IMR-90 (cell line): ENCODE results near the gene SVEP1. TPM values are rescaled to one million over a fixed set of nuclear protein-coding genes. Genes with fewer than 3 reads are reported as not detected.

Source experiments
- ATAC-seq: fragments of 200-7000 bp; cut with Tn5 transposase; 2 replicates; pipeline ENCODE4 v1.9.1; 2020; ENCODE audit warnings: low read depth, mild to moderate bottlenecking, moderate library complexity
- BruUV-seq: library from RNA; stranded (reverse); fragments of 400-500 nt; replicated peaks from 2 replicates; lab custom pipeline; 2021; lab: Mats Ljungman, UMichigan
- CTCF ChIA-PET: fragments of 300-600 bp; formaldehyde crosslinking; extraction: SDS; loops from one replicate; lab custom pipeline; 2021; ENCODE audit warnings: antibody characterized with exemption; lab: Yijun Ruan, JAX
- POLR2A ChIA-PET: fragments of 300-600 bp; sonication (Branson Sonifier 250); formaldehyde crosslinking; loops from one replicate; lab custom pipeline; 2022; ENCODE audit warnings: antibody characterized with exemption; ENCODE audit not compliant: unreplicated experiment; lab: Charles Lee
- DNase-seq: peaks from one replicate; pipeline ENCODE4 v3.0.0; 2013
- H2AFZ ChIP-seq: replicated peaks from 2 replicates; pipeline ENCODE3; 2013; ENCODE audit warnings: low read length, mild to moderate bottlenecking; ENCODE audit not compliant: poor library complexity
- H2AK5ac ChIP-seq: 2 replicates; pipeline ENCODE4 v1.6.1; 2013; ENCODE audit warnings: low read depth, low read length, inconsistent platforms
- H2AK9ac ChIP-seq: replicated peaks from 2 replicates; pipeline ENCODE3; 2013; ENCODE audit warnings: mild to moderate bottlenecking, low read depth, low read length, moderate library complexity; ENCODE audit not compliant: poor library complexity
- H2BK120ac ChIP-seq: 2 replicates; pipeline ENCODE4 v1.6.1; 2013; ENCODE audit warnings: low read depth, low read length, inconsistent platforms
- H2BK15ac ChIP-seq: 3 replicates; pipeline ENCODE4 v1.6.1; 2013; ENCODE audit warnings: low read depth, low read length, inconsistent platforms
- H2BK20ac ChIP-seq: 2 replicates; pipeline ENCODE4 v1.6.1; 2013; ENCODE audit warnings: low read depth, mild to moderate bottlenecking, inconsistent platforms, low read length, moderate library complexity
- H2BK5ac ChIP-seq: 2 replicates; pipeline ENCODE4 v1.6.1; 2013; ENCODE audit warnings: mild to moderate bottlenecking, low read depth, low read length, inconsistent platforms; ENCODE audit not compliant: poor library complexity, severe bottlenecking
- H3K14ac ChIP-seq: replicated peaks from 2 replicates; pipeline ENCODE4 v1.6.1; 2013; ENCODE audit warnings: low read depth, low read length, inconsistent platforms
- H3K18ac ChIP-seq: 2 replicates; pipeline ENCODE4 v1.6.1; 2013; ENCODE audit warnings: low read depth, low read length, control low read depth
- H3K23ac ChIP-seq: 2 replicates; pipeline ENCODE4 v1.6.1; 2013; ENCODE audit warnings: low read depth, low read length, inconsistent platforms
- H3K27ac ChIP-seq: 2 replicates; pipeline ENCODE4 v1.5.1; 2013; ENCODE audit warnings: mild to moderate bottlenecking, control low read depth, low read length; ENCODE audit not compliant: insufficient read depth
- H3K27me3 ChIP-seq: 2 replicates; pipeline ENCODE4 v1.6.1; 2013; ENCODE audit warnings: low read length; ENCODE audit not compliant: control insufficient read depth, insufficient read depth
- H3K36me3 ChIP-seq: 2 replicates; pipeline ENCODE4 v1.6.1; 2013; ENCODE audit warnings: low read length, mixed read lengths; ENCODE audit not compliant: control insufficient read depth, insufficient read depth
- H3K4ac ChIP-seq: 2 replicates; pipeline ENCODE4 v1.6.1; 2013; ENCODE audit warnings: low read depth, low read length, inconsistent platforms
- H3K4me1 ChIP-seq: 2 replicates; pipeline ENCODE4 v1.6.1; 2013; ENCODE audit warnings: low read length, mixed read lengths; ENCODE audit not compliant: control insufficient read depth, insufficient read depth
- H3K4me2 ChIP-seq: 2 replicates; pipeline ENCODE4 v1.6.1; 2013; ENCODE audit warnings: low read depth, mild to moderate bottlenecking, control low read depth, low read length, moderate library complexity
- H3K4me3 ChIP-seq: 2 replicates; pipeline ENCODE4 v1.5.1; 2013; ENCODE audit warnings: low read depth, mild to moderate bottlenecking, control low read depth, low read length, moderate library complexity; ENCODE audit not compliant: insufficient read depth
- H3K56ac ChIP-seq: 2 replicates; pipeline ENCODE4 v1.6.1; 2013; ENCODE audit warnings: low read length, inconsistent platforms; ENCODE audit not compliant: insufficient read depth; ENCODE audit errors: extremely low read depth
- H3K79me1 ChIP-seq, 2 experiments: 2 replicates each; pipeline ENCODE4 v1.6.1; 2013; ENCODE audit warnings: low read length in 2 of 2, inconsistent platforms in 1 of 2, low read depth in 1 of 2
- H3K9ac ChIP-seq: 2 replicates; pipeline ENCODE4 v1.6.1; 2013; ENCODE audit warnings: low read depth, low read length, control low read depth
- H3K9me1 ChIP-seq: 2 replicates; pipeline ENCODE4 v1.6.1; 2013; ENCODE audit warnings: low read length, inconsistent platforms; ENCODE audit not compliant: insufficient read depth
- H3K9me3 ChIP-seq: 2 replicates; pipeline ENCODE4 v1.6.1; 2013; ENCODE audit warnings: low read length; ENCODE audit not compliant: control insufficient read depth, insufficient read depth
- H4K20me1 ChIP-seq: 2 replicates; pipeline ENCODE4 v1.6.1; 2013; ENCODE audit warnings: low read length, inconsistent platforms; ENCODE audit not compliant: insufficient read depth
- H4K5ac ChIP-seq: 2 replicates; pipeline ENCODE4 v1.6.1; 2013; ENCODE audit warnings: mild to moderate bottlenecking, low read depth, low read length, control low read depth
- H4K8ac ChIP-seq, 2 experiments: 2 replicates each; pipeline ENCODE4 v1.6.1; 2013; ENCODE audit warnings: low read depth in 2 of 2, low read length in 2 of 2, control low read depth in 1 of 2, inconsistent platforms in 1 of 2
- H4K91ac ChIP-seq: 2 replicates; pipeline ENCODE4 v1.6.1; 2013; ENCODE audit warnings: low read depth, low read length, inconsistent platforms; ENCODE audit not compliant: insufficient read depth
- CHD1 ChIP-seq: IDR thresholded peaks from 2 replicates; pipeline ENCODE4 v1.6.1; 2012; ENCODE audit warnings: low read depth, low read length, improper control_type of control experiment
- POLR2A ChIP-seq: IDR thresholded peaks from 2 replicates; pipeline ENCODE4 v1.6.1; 2012; ENCODE audit warnings: mild to moderate bottlenecking, low read depth, low read length
- RFX5 ChIP-seq: IDR thresholded peaks from 2 replicates; pipeline ENCODE4 v1.8.0; 2012; ENCODE audit warnings: low read depth, mild to moderate bottlenecking, low read length, moderate library complexity
- WGBS, 2 experiments: methylation state at CpG; one replicate each; pipeline versions ENCODE4 v1.1.5 to v1.1.7; 2013; ENCODE audit warnings: missing lambda C conversion rate in 2 of 2; ENCODE audit not compliant: insufficient read length in 1 of 2; ENCODE audit errors: extremely low coverage in 2 of 2; 5-methylcytosine and 5-hydroxymethylcytosine counted together
- dilution Hi-C: fragments of 300-500 bp; cut with HindIII; formaldehyde crosslinking; loops from one replicate; pipeline ENCODE4 v1.14.3; 2018; ENCODE audit warnings: low sequenced_read_pairs; ENCODE audit not compliant: unreplicated experiment
- in situ Hi-C: fragments of 300-500 bp; cut with MboI; formaldehyde crosslinking; loops from 3 replicates; pipeline ENCODE4 v1.14.3; 2019; ENCODE audit warnings: low sequenced_read_pairs, inconsistent platforms, mixed read lengths
- intact Hi-C: fragments of 100-400 bp; cut with micrococcal nuclease; formaldehyde crosslinking; loops from 2 replicates; pipeline ENCODE4 v1.10.0; 2022
- polyA plus RNA-seq, 3 experiments: library from polyadenylated mRNA; depleted of rRNA; stranded (reverse); fragments of >200 nt; gene quantifications; 2 replicates each; pipeline ENCODE4 v1.2.3, GENCODE V29; 2012; ENCODE audit warnings: low replicate concordance in 1 of 3
- total RNA-seq: library from RNA; depleted of rRNA; stranded (reverse); fragments of >200 nt; gene quantifications from 2 replicates; pipeline ENCODE4 v1.2.3, GENCODE V29; 2012

The SVEP1 gene
- total and polyA plus RNA-seq, 2 of the 4 experiments (the other 2 are of a cell fraction), result 4.8 to 16.7 TPM

GRCh38 chr9:110602281-110602680 lies 22.7 kb upstream of the SVEP1 start:
- no TSS peak for BruUV-seq
- Histone ChIP-seq H3K18ac (no peak overlapping the region), H2AK9ac (peak overlapping the region; percentile 10), H3K4me3 (no peak overlapping the region), H3K36me3 (no peaks in the 10 kb centered on the region), H3K4me1 (peaks cover 6% of the 10 kb centered on the region), H2BK20ac (no peak overlapping the region; the same call in 1 of the 2 replicates), H3K14ac (no peak overlapping the region; the same call in 1 of the 2 replicates), H3K4ac (peak overlapping the region; percentile 4; the same call in 1 of the 2 replicates), H2AFZ (no peak overlapping the region), H4K8ac (no peak overlapping the region), H3K27me3 (no peaks in the 10 kb centered on the region), H4K91ac (no peak overlapping the region), H3K27ac (no peak overlapping the region), H2BK15ac (no peak overlapping the region; the same call in 2 of the 3 replicates), H2AK5ac (no peak overlapping the region; the same call in 1 of the 2 replicates), H4K20me1 (no peaks in the 10 kb centered on the region), H3K9ac (no peak overlapping the region), H3K4me2 (no peak overlapping the region), H3K9me1 (peaks cover 5% of the 10 kb centered on the region; the same call in 1 of the 2 replicates), H3K9me3 (peaks cover 5% of the 10 kb centered on the region; the same call in 1 of the 2 replicates), H2BK5ac (no peak overlapping the region), H2BK120ac (peak overlapping the region; percentile 44), H3K79me1 (no peaks in the 10 kb centered on the region), H3K56ac (no peak overlapping the region), H3K23ac (no peak overlapping the region; the same call in 1 of the 2 replicates), H4K5ac (no peak overlapping the region)
- intact Hi-C loops, result no loop called here
- CTCF ChIA-PET, result no interaction called here
- DNase-seq (no peak), ATAC-seq (no peak)
- dilution Hi-C loops, result no loop called here
- POLR2A ChIA-PET, result no interaction called here
- no peak for TF ChIP-seq RFX5
- TF ChIP-seq POLR2A, result no peak
- TF ChIP-seq CHD1, result no peak
- 0% methylated on average over 1 of the region's 2 CpGs; no CpG with 5 or more reads in 1 of the 2 experiments for WGBS, 2 experiments
- in situ Hi-C loops, result loop anchor here (25.0 kb wide), 2 partner anchors 315 to 415 kb away; no protein-coding TSS in a partner anchor
